Astrocyte (in vitro differentiated cells and primary cell): ENCODE measurements around the gene ADARB2. TPM values are rescaled to one million over a fixed set of nuclear protein-coding genes. Genes with fewer than 3 reads are reported as not detected.

ENCODE experiments used
- DNase-seq: peaks from one replicate; pipeline ENCODE4 v3.0.0-alpha.2; 2010; ENCODE audit warnings: low read depth
- FAIRE-seq: peaks from 2 replicates; lab custom pipeline; 2011; peaks lifted over from hg19 to GRCh38; lab: Jason Lieb, UNC
- H2AFZ ChIP-seq: 2 replicates; pipeline ENCODE4 v1.6.0; 2012; ENCODE audit warnings: low read depth, low read length, inconsistent platforms
- H3K27ac ChIP-seq: 2 replicates; pipeline ENCODE4 v1.5.1; 2011; ENCODE audit warnings: low read depth, low read length, inconsistent platforms
- H3K27me3 ChIP-seq: 2 replicates; pipeline ENCODE4 v1.6.0; 2011; ENCODE audit warnings: low read length, inconsistent platforms; ENCODE audit not compliant: insufficient read depth
- H3K36me3 ChIP-seq: 2 replicates; pipeline ENCODE4 v1.5.1; 2011; ENCODE audit warnings: low read length, inconsistent platforms; ENCODE audit not compliant: insufficient read depth
- H3K4me1 ChIP-seq: 2 replicates; pipeline ENCODE4 v1.5.1; 2011; ENCODE audit warnings: low read length, inconsistent platforms; ENCODE audit not compliant: insufficient read depth
- H3K4me2 ChIP-seq: 2 replicates; pipeline ENCODE4 v1.6.0; 2012; ENCODE audit warnings: low read length, inconsistent platforms
- H3K4me3 ChIP-seq: 2 replicates; pipeline ENCODE4 v1.5.1; 2011; ENCODE audit warnings: low read depth, mild to moderate bottlenecking, low read length, inconsistent platforms; ENCODE audit not compliant: insufficient read depth
- H3K79me2 ChIP-seq: 2 replicates; pipeline ENCODE4 v1.6.0; 2012; ENCODE audit warnings: mild to moderate bottlenecking, low read length, inconsistent platforms; ENCODE audit not compliant: insufficient read depth
- H3K9ac ChIP-seq: 2 replicates; pipeline ENCODE4 v1.6.0; 2012; ENCODE audit warnings: mild to moderate bottlenecking, low read length, inconsistent platforms
- H3K9me3 ChIP-seq: 2 replicates; pipeline ENCODE4 v1.5.1; 2012; ENCODE audit warnings: low read depth, mild to moderate bottlenecking, low read length, inconsistent platforms; ENCODE audit not compliant: insufficient read depth
- H4K20me1 ChIP-seq: 2 replicates; pipeline ENCODE4 v1.6.0; 2012; ENCODE audit warnings: low read length, inconsistent platforms; ENCODE audit not compliant: insufficient read depth
- H3K27ac Mint-ChIP-seq: one replicate; pipeline ENCODE4 v1.8.0; 2021; ENCODE audit warnings: mild to moderate bottlenecking, mixed read lengths; ENCODE audit not compliant: unreplicated experiment
- H3K27me3 Mint-ChIP-seq: one replicate; pipeline ENCODE4 v1.8.0; 2021; ENCODE audit warnings: low read depth, mixed read lengths; ENCODE audit not compliant: unreplicated experiment
- H3K36me3 Mint-ChIP-seq: one replicate; pipeline ENCODE4 v1.8.0; 2021; ENCODE audit warnings: low read depth, mixed read lengths; ENCODE audit not compliant: unreplicated experiment
- H3K4me1 Mint-ChIP-seq: one replicate; pipeline ENCODE4 v1.8.0; 2021; ENCODE audit warnings: low read depth, mixed read lengths; ENCODE audit not compliant: unreplicated experiment
- H3K4me3 Mint-ChIP-seq: one replicate; pipeline ENCODE4 v1.8.0; 2021; ENCODE audit warnings: mild to moderate bottlenecking, moderate library complexity, mixed read lengths; ENCODE audit not compliant: unreplicated experiment
- H3K9me3 Mint-ChIP-seq: one replicate; pipeline ENCODE4 v1.8.0; 2021; ENCODE audit warnings: mild to moderate bottlenecking, mixed read lengths; ENCODE audit not compliant: unreplicated experiment
- CTCF ChIP-seq: IDR thresholded peaks from 2 replicates; pipeline ENCODE4 v1.5.1; 2011; ENCODE audit warnings: low read depth, mild to moderate bottlenecking, inconsistent platforms, low read length, moderate library complexity; ENCODE audit not compliant: insufficient read depth
- EZH2 ChIP-seq: IDR thresholded peaks from 2 replicates; pipeline ENCODE4 v1.6.1; 2012; ENCODE audit warnings: mild to moderate bottlenecking, low read length, inconsistent platforms; ENCODE audit not compliant: insufficient read depth
- total RNA-seq: library from RNA; stranded (reverse); gene quantifications from 2 replicates; pipeline ENCODE4 v1.2.1, GENCODE V29; 2021

The ADARB2 gene
- total RNA-seq, 1 donor from 2014 or later = 0.18 TPM

DNA sequence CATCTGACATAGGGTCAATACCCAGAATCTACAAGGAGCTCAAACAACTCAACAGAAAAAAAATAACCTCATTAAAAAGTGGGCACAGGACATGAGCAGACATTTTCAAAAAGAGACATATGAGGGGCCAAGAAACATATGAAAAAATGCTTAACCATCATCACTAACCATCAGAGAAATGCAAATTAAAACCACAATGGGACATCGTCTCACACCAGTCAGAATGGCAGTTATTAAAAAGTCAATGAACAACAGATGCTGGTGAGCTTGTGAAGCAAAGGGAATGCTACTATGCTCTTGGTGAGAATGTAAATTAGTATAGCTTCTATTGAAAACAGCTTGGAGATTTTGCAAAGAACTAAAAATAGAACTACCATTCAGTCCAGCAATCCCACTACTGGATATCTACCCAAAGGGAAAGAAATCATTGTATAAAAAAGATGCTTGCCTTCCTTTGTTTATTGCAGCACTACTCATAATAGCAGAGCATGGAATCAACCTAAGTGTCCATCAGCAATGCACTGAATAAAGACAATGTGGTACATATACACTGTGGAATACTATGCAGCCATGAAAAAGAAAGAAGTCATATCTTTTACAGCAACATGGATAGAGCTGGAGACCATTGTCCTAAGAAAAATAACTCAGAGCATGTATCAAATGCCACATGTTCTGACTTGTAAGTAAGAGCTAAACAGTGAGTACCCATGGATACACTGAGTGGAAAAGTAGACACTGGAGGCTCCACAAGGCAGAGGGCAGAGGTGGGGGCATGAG is 139.8 kb downstream of the ADARB2 start:
- Histone ChIP-seq H4K20me1 (no peaks in the 10 kb centered on the region), H3K27ac (no peak overlapping the region), H2AFZ (no peak overlapping the region), H3K9me3 (peaks cover 7% of the 10 kb centered on the region), H3K79me2 (no peaks in the 10 kb centered on the region), H3K9ac (no peak overlapping the region), H3K4me2 (no peak overlapping the region), H3K4me3 (no peak overlapping the region), H3K4me1 (no peaks in the 10 kb centered on the region), H3K27me3 (no peaks in the 10 kb centered on the region), H3K36me3 (no peaks in the 10 kb centered on the region)
- Mint-ChIP-seq H3K36me3 (no peaks in the 10 kb centered on the region), H3K4me1 (no peaks in the 10 kb centered on the region), H3K27ac (no peak overlapping the region), H3K27me3 (peaks cover 33% of the 10 kb centered on the region), H3K4me3 (no peak overlapping the region), H3K9me3 (peaks cover 2% of the 10 kb centered on the region)
- DNase-seq (no peak), FAIRE-seq (no peak)
- no peak for TF ChIP-seq CTCF
- no peak for TF ChIP-seq EZH2

GRCh38 chr10:1596482-1597099 is 140.7 kb downstream of the ADARB2 start:
- Histone ChIP-seq H3K9ac (no peak overlapping the region), H4K20me1 (no peaks in the 10 kb centered on the region), H3K9me3 (peaks cover 4% of the 10 kb centered on the region), H3K4me1 (no peaks in the 10 kb centered on the region), H3K36me3 (no peaks in the 10 kb centered on the region), H2AFZ (no peak overlapping the region), H3K79me2 (no peaks in the 10 kb centered on the region), H3K4me3 (no peak overlapping the region), H3K27me3 (no peaks in the 10 kb centered on the region), H3K4me2 (no peak overlapping the region), H3K27ac (no peak overlapping the region)
- Mint-ChIP-seq H3K27ac (no peak overlapping the region), H3K9me3 (peaks cover 2% of the 10 kb centered on the region), H3K4me1 (no peaks in the 10 kb centered on the region), H3K36me3 (no peaks in the 10 kb centered on the region), H3K27me3 (peaks cover 38% of the 10 kb centered on the region), H3K4me3 (no peak overlapping the region)
- no peak for DNase-seq
- no peak for FAIRE-seq
- TF ChIP-seq EZH2 = no peak
- TF ChIP-seq CTCF = no peak

DNA sequence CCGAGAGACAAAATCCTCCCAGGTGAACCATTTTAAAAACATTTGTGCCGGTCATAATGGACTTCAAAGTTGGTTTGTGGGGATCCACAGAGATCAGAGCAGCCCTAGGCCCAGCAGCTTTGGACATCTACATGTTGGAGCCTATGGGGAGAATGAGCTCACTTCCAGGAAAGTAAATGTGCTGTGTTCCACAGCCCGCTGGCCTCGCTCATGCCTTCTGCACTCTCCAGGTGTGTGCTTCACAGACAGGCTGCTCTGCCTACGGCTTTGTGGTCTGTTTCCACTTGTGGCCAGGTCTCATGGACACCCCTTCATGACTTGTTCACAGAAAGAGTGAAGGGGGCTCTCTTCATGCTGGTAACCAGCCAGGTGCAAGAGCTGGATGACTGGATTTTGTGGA is 141.6 kb downstream of the ADARB2 start:
- H3K27ac Mint-ChIP-seq = no peak overlapping the region
- Histone ChIP-seq H4K20me1 (no peaks in the 10 kb centered on the region), H3K4me3 (no peak overlapping the region), H2AFZ (no peak overlapping the region), H3K79me2 (no peaks in the 10 kb centered on the region), H3K27ac (no peak overlapping the region), H3K9ac (no peak overlapping the region), H3K27me3 (no peaks in the 10 kb centered on the region), H3K4me2 (no peak overlapping the region), H3K36me3 (no peaks in the 10 kb centered on the region), H3K4me1 (no peaks in the 10 kb centered on the region), H3K9me3 (peaks cover under 1% of the 10 kb centered on the region)
- no peak overlapping the region for H3K4me3 Mint-ChIP-seq
- no peak for TF ChIP-seq EZH2
- no peak for TF ChIP-seq CTCF
- no peaks in the 10 kb centered on the region for H3K4me1 Mint-ChIP-seq
- H3K27me3 Mint-ChIP-seq = peaks cover 41% of the 10 kb centered on the region
- no peak for FAIRE-seq
- H3K36me3 Mint-ChIP-seq = no peaks in the 10 kb centered on the region
- peaks cover 2% of the 10 kb centered on the region for H3K9me3 Mint-ChIP-seq
- no peak for DNase-seq
